GM13977 (cell line): Measurements from ENCODE around the gene ACVR1C.
"Not testable (repeated sequence)": the region's sequence is repeated elsewhere in the genome, so short reads cannot be mapped to it uniquely, and the experiment has no call there.

ENCODE experiments used
- DNase-seq: peaks from one replicate; pipeline ENCODE4 v3.0.0; 2012; ENCODE audit warnings: low spot score
- CTCF ChIP-seq: IDR thresholded peaks from 2 replicates; pipeline ENCODE4 v1.5.1; 2012; ENCODE audit warnings: mild to moderate bottlenecking, control low read depth; ENCODE audit not compliant: insufficient read depth; ENCODE audit errors: extremely low read depth, missing control alignments
- in situ Hi-C: fragments of 300-500 bp; cut with MboI; formaldehyde crosslinking; loops from one replicate; pipeline ENCODE4 v1.12.0; 2022; ENCODE audit warnings: low sequenced_read_pairs, low pct_unique_long_range_greater_than_20kb, mixed read lengths, inconsistent platforms; ENCODE audit not compliant: unreplicated experiment

The ACVR1C gene

GRCh38 chr2:157536815-157537214, 91.8 kb downstream of the ACVR1C start:
- in situ Hi-C loops = no loop called here
- DNase-seq = no peak
- TF ChIP-seq CTCF = no peak

- TF ChIP-seq CTCF = no peak
- no peak for DNase-seq
- in situ Hi-C loops = no loop called here
Observed at GRCh38 chr2:157528963-157529751, 99.5 kb downstream of the ACVR1C start.

GRCh38 chr2:157526070-157526469, 102.6 kb downstream of the ACVR1C start:
- in situ Hi-C loops = no loop called here
- no peak for TF ChIP-seq CTCF
- no peak for DNase-seq

- DNase-seq = no peak
- in situ Hi-C loops = no loop called here
- TF ChIP-seq CTCF = no peak
Observed at GRCh38 chr2:157523270-157524247, 105.1 kb downstream of the ACVR1C start.

GRCh38 chr2:157514966-157515365, 113.7 kb downstream of the ACVR1C start:
- in situ Hi-C loops, DNase-seq: not testable (repeated sequence)

GRCh38 chr2:157509744-157510143, 118.9 kb downstream of the ACVR1C start:
- no peak for DNase-seq

More at GRCh38 chr2:157509744-157510143, 118.9 kb downstream of the ACVR1C start:
- in situ Hi-C loops = no loop called here
- TF ChIP-seq CTCF = no peak
